CD8-positive, alpha-beta memory T cell (primary cell): ENCODE measurements around the gene CCL7. TPM values are rescaled to one million over a fixed set of nuclear protein-coding genes. Genes with fewer than 3 reads are reported as not detected.
A peak's percentile ranks its signal among the peaks of the same experiment; 100 is the strongest.

Source experiments
- CTCF ChIA-PET: fragments of 350-600 bp; sonication (Branson Sonifier 250); formaldehyde crosslinking; loops from one replicate; lab custom pipeline; 2021; ENCODE audit warnings: antibody characterized with exemption; lab: Charles Lee
- POLR2A ChIA-PET: fragments of 350-600 bp; sonication (Branson Sonifier 250); formaldehyde crosslinking; loops from one replicate; lab custom pipeline; 2021; ENCODE audit warnings: antibody characterized with exemption; lab: Charles Lee
- DNase-seq, 5 donors: peaks; one replicate each; pipeline versions ENCODE4 v3.0.0 to v3.0.0-alpha.2; 2020 to 2022; ENCODE audit warnings: mixed read lengths in 1 of 5
- H3K27ac ChIP-seq: one replicate; pipeline ENCODE4 v1.7.0; 2013; ENCODE audit warnings: low read depth, mild to moderate bottlenecking, low read length, moderate library complexity
- H3K27me3 ChIP-seq: 2 replicates; pipeline ENCODE4 v1.7.0; 2013; ENCODE audit warnings: low read length, mild to moderate bottlenecking; ENCODE audit not compliant: insufficient read depth, poor library complexity, severe bottlenecking
- H3K36me3 ChIP-seq: 2 replicates; pipeline ENCODE4 v1.7.0; 2013; ENCODE audit warnings: mild to moderate bottlenecking, low read length, moderate library complexity; ENCODE audit not compliant: insufficient read depth
- H3K4me1 ChIP-seq: 2 replicates; pipeline ENCODE4 v1.7.0; 2013; ENCODE audit warnings: mild to moderate bottlenecking, low read length, moderate library complexity; ENCODE audit not compliant: insufficient read depth
- H3K4me3 ChIP-seq: 2 replicates; pipeline ENCODE4 v1.7.0; 2013; ENCODE audit warnings: mild to moderate bottlenecking, low read length
- H3K9me3 ChIP-seq: 2 replicates; pipeline ENCODE4 v1.7.0; 2013; ENCODE audit warnings: mild to moderate bottlenecking, low read length
- H3K27ac Mint-ChIP-seq, 8 donors: one replicate each; pipeline ENCODE4 v1.8.0; 2020 to 2021; ENCODE audit warnings: mixed read lengths in 8 of 8, mild to moderate bottlenecking in 6 of 8, inconsistent platforms in 3 of 8, moderate library complexity in 3 of 8
- H3K27me3 Mint-ChIP-seq, 2 donors: one replicate each; pipeline ENCODE4 v1.8.0; 2020 to 2021; ENCODE audit warnings: mixed read lengths in 2 of 2, mild to moderate bottlenecking in 1 of 2, moderate library complexity in 1 of 2
- H3K36me3 Mint-ChIP-seq, 3 donors: one replicate each; pipeline ENCODE4 v1.8.0; 2020 to 2021; ENCODE audit warnings: mixed read lengths in 3 of 3, inconsistent platforms in 1 of 3, mild to moderate bottlenecking in 1 of 3
- H3K4me1 Mint-ChIP-seq, 3 donors: one replicate each; pipeline ENCODE4 v1.8.0; 2020 to 2021; ENCODE audit warnings: mixed read lengths in 3 of 3, inconsistent platforms in 1 of 3, mild to moderate bottlenecking in 1 of 3
- H3K4me3 Mint-ChIP-seq, 7 donors: one replicate each; pipeline ENCODE4 v1.8.0; 2020 to 2021; ENCODE audit warnings: mixed read lengths in 7 of 7, mild to moderate bottlenecking in 6 of 7, moderate library complexity in 4 of 7, inconsistent platforms in 2 of 7
- H3K9me3 Mint-ChIP-seq, 5 donors: one replicate each; pipeline ENCODE4 v1.8.0; 2020 to 2022; ENCODE audit warnings: mixed read lengths in 5 of 5, mild to moderate bottlenecking in 3 of 5, moderate library complexity in 2 of 5, inconsistent platforms in 1 of 5
- polyA plus RNA-seq: library from polyadenylated mRNA; unstranded; fragments of 300-500 nt; fragmentation: Illumina TruSeq; gene quantifications from one replicate; pipeline ENCODE4 v1.2.3, GENCODE V29; 2021
- total RNA-seq, 2 experiments: library from RNA; stranded (reverse); gene quantifications; one replicate each; pipeline ENCODE4 v1.2.3, GENCODE V29; 2021

The CCL7 gene
- total and polyA plus RNA-seq, 3 experiments from 2014 or later: not detected

DNA sequence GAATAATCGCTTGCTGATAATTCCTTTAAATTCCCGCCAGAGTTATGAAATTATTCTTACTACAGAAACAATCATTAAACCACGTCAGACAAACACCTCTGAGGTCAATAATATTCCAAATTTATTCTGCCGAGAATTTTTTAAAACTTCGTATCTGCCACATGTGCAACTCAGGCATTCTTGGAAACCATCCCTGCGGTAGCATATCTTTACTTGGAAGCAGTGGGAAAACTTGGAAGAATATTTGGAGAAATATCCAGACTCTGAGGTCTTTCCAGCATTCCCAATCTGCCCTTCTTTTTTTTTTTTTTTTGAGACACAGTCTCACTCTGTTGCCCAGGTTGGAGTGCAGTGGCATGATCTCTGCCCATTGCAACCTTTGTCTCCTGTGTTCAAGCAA lies 13.6 kb downstream of the CCL7 start:
- no peaks in the 10 kb centered on the region for H3K9me3 ChIP-seq
- H3K27ac ChIP-seq: no peak overlapping the region
- H3K27me3 ChIP-seq: no peaks in the 10 kb centered on the region
- Mint-ChIP-seq H3K27ac (no peak overlapping the region), H3K9me3 (no peaks in the 10 kb centered on the region), H3K4me3 (no peak overlapping the region), H3K27me3 (peaks cover 19 to 35% of the 10 kb centered on the region in 2 donors), H3K36me3 (no peaks in the 10 kb centered on the region), H3K4me1 (no peaks in the 10 kb centered on the region)
- DNase-seq: no peak
- H3K4me3 ChIP-seq: no peak overlapping the region
- ChIA-PET POLR2A (no interaction called here), CTCF (no interaction called here)
- no peaks in the 10 kb centered on the region for H3K4me1 ChIP-seq
- no peaks in the 10 kb centered on the region for H3K36me3 ChIP-seq

DNA sequence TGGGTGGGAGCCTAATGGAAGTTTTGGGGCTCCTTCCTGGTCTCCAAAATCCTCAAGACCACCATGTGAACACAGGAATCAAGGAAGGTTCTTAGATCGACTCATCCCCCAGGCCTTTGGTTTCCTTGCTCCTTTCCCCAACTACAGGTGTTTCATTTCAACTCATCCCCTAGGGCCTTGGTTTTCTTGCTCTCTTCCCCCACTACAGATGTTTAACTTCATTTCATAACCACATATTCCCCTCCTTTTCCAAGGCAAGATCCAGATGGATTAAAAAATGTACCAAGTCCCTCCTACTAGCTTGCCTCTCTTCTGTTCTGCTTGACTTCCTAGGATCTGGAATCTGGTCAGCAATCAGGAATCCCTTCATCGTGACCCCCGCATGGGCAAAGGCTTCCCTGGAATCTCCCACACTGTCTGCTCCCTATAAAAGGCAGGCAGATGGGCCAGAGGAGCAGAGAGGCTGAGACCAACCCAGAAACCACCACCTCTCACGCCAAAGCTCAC lies 15.3 kb downstream of the CCL7 start, which contains the start of gene CCL11:
CCL11 (plus strand) TSS at position 457 of the 507 bp plus-strand sequence. CDS start 67 bp downstream, outside the sequence.
- ChIA-PET CTCF (no interaction called here), POLR2A (no interaction called here)
- Histone ChIP-seq H3K36me3 (no peaks in the 10 kb centered on the region), H3K27me3 (no peaks in the 10 kb centered on the region), H3K9me3 (no peaks in the 10 kb centered on the region), H3K4me1 (no peaks in the 10 kb centered on the region), H3K27ac (no peak within 1 kb of the TSS), H3K4me3 (no peak within 1 kb of the TSS)
- Mint-ChIP-seq H3K9me3 (no peaks in the 10 kb centered on the region), H3K4me1 (no peaks in the 10 kb centered on the region), H3K27ac (no peak within 1 kb of the TSS), H3K27me3 (peaks cover 18 to 34% of the 10 kb centered on the region in 2 donors), H3K4me3 (peak within 1 kb of the TSS in 1 of 7 donors; percentile 6), H3K36me3 (no peaks in the 10 kb centered on the region)
- no peak for DNase-seq

DNA sequence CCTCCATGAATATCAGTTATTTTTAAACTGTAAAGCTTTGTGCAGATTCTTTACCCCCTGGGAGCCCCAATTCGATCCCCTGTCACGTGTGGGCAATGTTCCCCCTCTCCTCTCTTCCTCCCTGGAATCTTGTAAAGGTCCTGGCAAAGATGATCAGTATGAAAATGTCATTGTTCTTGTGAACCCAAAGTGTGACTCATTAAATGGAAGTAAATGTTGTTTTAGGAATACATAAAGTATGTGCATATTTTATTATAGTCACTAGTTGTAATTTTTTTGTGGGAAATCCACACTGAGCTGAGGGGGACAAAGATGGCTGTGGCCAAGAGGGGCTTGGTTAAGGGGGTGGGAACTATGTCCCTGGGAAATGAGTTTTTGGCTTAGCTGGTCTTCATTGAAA lies 17.9 kb downstream of the CCL7 start:
- ChIA-PET POLR2A (no interaction called here), CTCF (no interaction called here)
- H3K27ac ChIP-seq: no peak overlapping the region
- no peaks in the 10 kb centered on the region for H3K36me3 ChIP-seq
- Mint-ChIP-seq H3K4me3 (no peak overlapping the region), H3K27me3 (peaks cover 15 to 18% of the 10 kb centered on the region in 2 donors), H3K36me3 (no peaks in the 10 kb centered on the region), H3K9me3 (peaks cover 0 to 2% (median 0%) of the 10 kb centered on the region in 5 donors), H3K27ac (no peak overlapping the region), H3K4me1 (no peaks in the 10 kb centered on the region)
- H3K9me3 ChIP-seq: no peaks in the 10 kb centered on the region
- H3K27me3 ChIP-seq: no peaks in the 10 kb centered on the region
- H3K4me3 ChIP-seq: no peak overlapping the region
- DNase-seq: no peak
- H3K4me1 ChIP-seq: no peaks in the 10 kb centered on the region

DNA sequence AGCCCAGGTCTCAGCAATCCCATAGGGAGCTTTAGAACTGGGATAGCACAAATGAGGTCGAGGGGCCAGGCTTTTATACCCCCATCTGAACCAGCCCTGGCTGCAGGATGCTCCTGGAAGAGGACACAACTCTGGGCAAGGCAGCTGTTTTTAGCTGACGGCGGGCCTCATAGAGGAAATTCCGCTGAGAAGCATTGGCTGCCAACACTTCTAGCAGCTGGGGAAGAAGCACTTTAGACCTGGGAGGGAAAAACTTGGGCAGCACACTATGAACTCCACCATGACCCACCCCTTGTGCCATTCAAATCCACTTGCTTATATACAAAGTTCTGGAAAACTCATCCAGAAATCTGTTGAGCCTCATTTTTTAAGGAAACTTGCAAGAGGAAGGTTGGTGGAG lies 20.6 kb downstream of the CCL7 start:
- H3K36me3 ChIP-seq: no peaks in the 10 kb centered on the region
- H3K36me3 Mint-ChIP-seq: no peaks in the 10 kb centered on the region
- no peaks in the 10 kb centered on the region for H3K27me3 ChIP-seq
- H3K4me3 Mint-ChIP-seq: no peak overlapping the region
- no peak overlapping the region for H3K4me3 ChIP-seq
- H3K4me1 ChIP-seq: no peaks in the 10 kb centered on the region
- CTCF ChIA-PET: no interaction called here
- POLR2A ChIA-PET: no interaction called here
- H3K4me1 Mint-ChIP-seq: no peaks in the 10 kb centered on the region
- no peak overlapping the region for H3K27ac ChIP-seq
- H3K27me3 Mint-ChIP-seq: peaks cover 12 to 13% of the 10 kb centered on the region in 2 donors
- H3K27ac Mint-ChIP-seq: no peak overlapping the region
- H3K9me3 Mint-ChIP-seq: peaks cover 0 to 3% (median 0%) of the 10 kb centered on the region in 5 donors
- H3K9me3 ChIP-seq: no peaks in the 10 kb centered on the region
- DNase-seq: no peak

DNA sequence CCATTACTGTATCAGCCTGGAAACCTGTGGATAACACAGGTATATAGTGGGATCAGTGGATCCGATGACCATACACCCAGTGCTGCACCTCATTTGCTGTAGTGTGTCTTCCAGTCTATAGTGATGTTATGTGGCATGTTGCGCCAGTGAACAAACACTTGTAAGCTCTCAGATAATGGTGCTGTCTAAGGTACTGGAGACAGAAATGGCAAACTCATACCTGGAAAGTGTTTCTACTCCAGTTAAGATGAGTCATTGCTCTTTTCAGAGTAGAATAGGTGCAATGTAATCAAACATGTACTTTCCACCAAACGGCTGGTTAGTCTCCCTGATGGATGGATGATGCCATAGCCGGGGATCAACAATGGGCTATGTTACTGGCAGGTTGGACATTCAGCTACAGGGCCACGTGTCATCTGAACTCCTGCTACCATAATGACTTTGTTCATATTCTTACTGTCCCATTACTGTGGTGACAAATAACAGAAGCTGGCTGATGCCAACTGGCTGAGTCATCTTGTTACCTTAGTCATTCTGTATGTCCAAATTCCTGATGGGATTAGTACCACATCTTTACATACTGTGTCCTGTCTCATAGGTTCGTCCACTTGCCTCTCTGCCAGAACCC lies 21.8 kb downstream of the CCL7 start:
- Histone ChIP-seq H3K27ac (no peak overlapping the region), H3K9me3 (no peaks in the 10 kb centered on the region), H3K27me3 (no peaks in the 10 kb centered on the region), H3K4me3 (no peak overlapping the region), H3K36me3 (no peaks in the 10 kb centered on the region), H3K4me1 (no peaks in the 10 kb centered on the region)
- Mint-ChIP-seq H3K36me3 (no peaks in the 10 kb centered on the region), H3K27me3 (peaks cover 12 to 13% of the 10 kb centered on the region in 2 donors), H3K9me3 (peaks cover 0 to 5% (median 1%) of the 10 kb centered on the region in 5 donors), H3K4me3 (no peak overlapping the region), H3K4me1 (no peaks in the 10 kb centered on the region), H3K27ac (no peak overlapping the region)
- POLR2A ChIA-PET: no interaction called here
- CTCF ChIA-PET: no interaction called here
- no peak for DNase-seq

DNA sequence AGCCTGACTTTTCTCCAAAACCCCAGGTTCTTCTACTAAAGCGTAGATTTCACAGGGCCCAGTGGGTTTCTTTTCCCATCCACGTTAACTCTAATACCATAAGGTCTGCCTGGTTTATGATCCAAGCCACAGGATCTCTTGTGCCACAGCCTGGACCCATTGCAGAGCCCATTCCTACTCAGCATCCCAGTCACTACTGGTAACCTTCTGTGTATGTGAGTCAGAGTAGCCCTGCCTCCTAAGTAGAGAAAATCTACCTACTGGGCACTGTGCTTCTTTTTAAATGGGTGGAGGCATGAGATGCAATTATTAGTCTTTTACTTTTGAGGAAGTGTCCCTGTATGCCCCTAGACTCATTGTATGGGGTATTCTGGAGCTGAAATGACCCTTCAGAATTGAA lies 29.0 kb downstream of the CCL7 start:
- Mint-ChIP-seq H3K4me1 (no peaks in the 10 kb centered on the region), H3K36me3 (no peaks in the 10 kb centered on the region), H3K27me3 (peaks cover 22 to 34% of the 10 kb centered on the region in 2 donors), H3K4me3 (no peak overlapping the region), H3K27ac (no peak overlapping the region), H3K9me3 (peaks cover 0 to 9% (median 3%) of the 10 kb centered on the region in 5 donors)
- CTCF ChIA-PET: no interaction called here
- Histone ChIP-seq H3K27ac (no peak overlapping the region), H3K36me3 (no peaks in the 10 kb centered on the region), H3K4me3 (no peak overlapping the region), H3K27me3 (no peaks in the 10 kb centered on the region), H3K9me3 (no peaks in the 10 kb centered on the region), H3K4me1 (no peaks in the 10 kb centered on the region)
- POLR2A ChIA-PET: no interaction called here
- DNase-seq: no peak

DNA sequence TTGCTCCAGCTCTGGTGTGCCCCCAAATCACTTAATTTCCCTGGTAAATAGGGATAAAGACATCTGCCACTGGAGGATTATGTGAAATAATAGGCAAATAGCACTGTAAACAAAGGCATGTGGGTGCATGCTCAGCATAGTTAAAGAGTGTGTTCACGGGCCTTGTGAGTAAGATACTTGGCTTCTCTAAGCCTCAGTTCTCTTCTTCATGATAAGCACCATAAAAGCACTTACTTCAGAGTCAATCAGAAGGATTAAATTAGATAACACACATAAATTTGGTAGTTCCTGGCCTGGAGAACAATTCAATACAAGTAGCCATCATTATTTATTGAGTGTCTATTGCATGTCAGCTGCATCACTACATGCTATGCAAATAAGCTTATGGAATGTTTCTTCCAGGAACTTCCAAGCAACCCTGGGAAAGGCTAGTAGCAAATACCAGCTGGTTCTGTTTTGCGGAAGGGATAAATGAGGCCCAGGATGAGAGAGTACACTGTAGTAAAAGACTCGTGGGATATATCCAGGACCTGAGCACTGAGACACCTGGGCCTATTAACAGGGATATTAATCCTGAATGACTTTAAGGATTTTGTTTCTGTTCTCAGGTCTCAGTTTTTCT lies 30.0 kb downstream of the CCL7 start:
- H3K36me3 ChIP-seq: no peaks in the 10 kb centered on the region
- H3K27ac Mint-ChIP-seq: no peak overlapping the region
- ChIA-PET CTCF (no interaction called here), POLR2A (no interaction called here)
- H3K27me3 ChIP-seq: peaks cover 3% of the 10 kb centered on the region
- H3K9me3 Mint-ChIP-seq: peaks cover 0 to 9% (median 3%) of the 10 kb centered on the region in 5 donors
- H3K4me1 Mint-ChIP-seq: no peaks in the 10 kb centered on the region
- no peak overlapping the region for H3K27ac ChIP-seq
- no peaks in the 10 kb centered on the region for H3K9me3 ChIP-seq
- H3K4me3 Mint-ChIP-seq: no peak overlapping the region
- H3K4me3 ChIP-seq: no peak overlapping the region
- no peaks in the 10 kb centered on the region for H3K4me1 ChIP-seq
- no peaks in the 10 kb centered on the region for H3K36me3 Mint-ChIP-seq
- peaks cover 25 to 39% of the 10 kb centered on the region in 2 donors for H3K27me3 Mint-ChIP-seq
- no peak for DNase-seq

DNA sequence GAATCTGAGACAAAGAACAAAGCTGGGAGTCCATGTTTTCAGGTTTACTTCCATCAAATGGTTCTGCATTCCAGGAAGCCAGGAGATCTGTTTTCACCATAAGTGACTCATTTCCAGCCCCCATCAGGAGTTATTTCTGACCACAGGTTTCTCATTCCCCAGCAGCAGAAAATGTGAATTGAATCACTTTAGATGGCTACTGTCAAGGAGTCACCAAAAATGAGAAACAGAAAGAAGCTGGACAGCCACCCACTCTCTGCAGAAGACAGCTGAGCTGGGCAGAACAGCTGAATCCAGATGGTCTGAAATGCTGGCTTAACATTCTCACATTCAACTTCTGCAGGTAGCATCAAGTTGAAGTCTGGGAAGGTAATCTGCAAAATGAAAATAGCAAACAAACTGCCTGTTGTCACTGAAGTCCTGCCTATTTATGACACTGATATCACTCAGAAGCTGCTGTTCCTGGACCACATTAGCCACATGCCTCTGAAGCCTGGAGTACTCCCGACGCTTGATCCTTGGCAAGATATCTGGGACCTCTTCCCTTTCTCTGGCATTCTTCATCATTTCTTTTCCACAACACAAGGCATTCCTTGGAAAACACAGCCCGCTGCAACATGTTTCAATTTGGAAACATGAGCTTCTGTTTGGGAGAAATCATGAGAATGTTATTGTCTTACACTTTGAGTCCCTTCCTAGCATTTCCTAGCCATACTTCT lies 30.8 kb downstream of the CCL7 start:
- no peak for DNase-seq
- H3K4me1 ChIP-seq: no peaks in the 10 kb centered on the region
- Mint-ChIP-seq H3K9me3 (peaks cover 0 to 5% (median 2%) of the 10 kb centered on the region in 5 donors), H3K27me3 (peaks cover 27 to 39% of the 10 kb centered on the region in 2 donors), H3K36me3 (no peaks in the 10 kb centered on the region), H3K4me3 (no peak overlapping the region), H3K27ac (no peak overlapping the region), H3K4me1 (no peaks in the 10 kb centered on the region)
- no peak overlapping the region for H3K4me3 ChIP-seq
- peaks cover 3% of the 10 kb centered on the region for H3K27me3 ChIP-seq
- CTCF ChIA-PET: no interaction called here
- no peak overlapping the region for H3K27ac ChIP-seq
- POLR2A ChIA-PET: no interaction called here
- H3K36me3 ChIP-seq: no peaks in the 10 kb centered on the region
- no peaks in the 10 kb centered on the region for H3K9me3 ChIP-seq
